Spinal cord (tissue), 10 donors: ENCODE data around the gene C2CD2. TPM values are rescaled to one million over a fixed set of nuclear protein-coding genes. Genes with fewer than 3 reads are reported as not detected.
A peak's percentile ranks its signal among the peaks of the same experiment; 100 is the strongest.

Experiments
- DNase-seq, 6 donors: peaks; one replicate each; pipeline versions ENCODE4 v3.0.0 to v3.0.0-alpha.2; 2013 to 2015; ENCODE audit warnings: low spot score in 6 of 6, low read depth in 4 of 6
- H3K27ac ChIP-seq: one replicate; pipeline ENCODE4 v1.5.1; 2013; ENCODE audit warnings: low read depth, low read length, control low read depth
- H3K27me3 ChIP-seq: one replicate; pipeline ENCODE4 v1.6.1; 2013; ENCODE audit warnings: low read length; ENCODE audit not compliant: control insufficient read depth, insufficient read depth
- H3K36me3 ChIP-seq: one replicate; pipeline ENCODE4 v1.6.1; 2013; ENCODE audit warnings: low read length; ENCODE audit not compliant: control insufficient read depth, insufficient read depth
- H3K4me1 ChIP-seq: one replicate; pipeline ENCODE4 v1.6.1; 2013; ENCODE audit warnings: low read length; ENCODE audit not compliant: control insufficient read depth, insufficient read depth
- H3K4me3 ChIP-seq: one replicate; pipeline ENCODE4 v1.5.1; 2013; ENCODE audit warnings: low read depth, low read length, control low read depth
- H3K9me3 ChIP-seq: one replicate; pipeline ENCODE4 v1.6.1; 2013; ENCODE audit warnings: low read length; ENCODE audit not compliant: control insufficient read depth, insufficient read depth
- WGBS: methylation state at CpG from one replicate; pipeline ENCODE4 v1.1.5; 2013; ENCODE audit warnings: missing lambda C conversion rate; ENCODE audit not compliant: insufficient coverage; 5-methylcytosine and 5-hydroxymethylcytosine counted together
- polyA plus RNA-seq, 2 donors: library from polyadenylated mRNA; unstranded; fragments of 120-200 nt; gene quantifications; one replicate each; pipeline ENCODE4 v1.2.1, GENCODE V29; 2013; ENCODE audit not compliant: insufficient read length in 2 of 2
- total RNA-seq, 2 donors: library from RNA; depleted of rRNA in 1 of 2; stranded (reverse); fragments of 120-200 nt in 1 of 2; fragments of >200 nt in 1 of 2; gene quantifications; one replicate each; pipeline versions ENCODE4 v1.2.3 to v1.2.4, GENCODE V29; 2013 to 2014
- donor health status: healthy.

The C2CD2 gene
- total and polyA plus RNA-seq, 4 donors, result 19.1 to 27.8 (median 21.3) TPM

DNA sequence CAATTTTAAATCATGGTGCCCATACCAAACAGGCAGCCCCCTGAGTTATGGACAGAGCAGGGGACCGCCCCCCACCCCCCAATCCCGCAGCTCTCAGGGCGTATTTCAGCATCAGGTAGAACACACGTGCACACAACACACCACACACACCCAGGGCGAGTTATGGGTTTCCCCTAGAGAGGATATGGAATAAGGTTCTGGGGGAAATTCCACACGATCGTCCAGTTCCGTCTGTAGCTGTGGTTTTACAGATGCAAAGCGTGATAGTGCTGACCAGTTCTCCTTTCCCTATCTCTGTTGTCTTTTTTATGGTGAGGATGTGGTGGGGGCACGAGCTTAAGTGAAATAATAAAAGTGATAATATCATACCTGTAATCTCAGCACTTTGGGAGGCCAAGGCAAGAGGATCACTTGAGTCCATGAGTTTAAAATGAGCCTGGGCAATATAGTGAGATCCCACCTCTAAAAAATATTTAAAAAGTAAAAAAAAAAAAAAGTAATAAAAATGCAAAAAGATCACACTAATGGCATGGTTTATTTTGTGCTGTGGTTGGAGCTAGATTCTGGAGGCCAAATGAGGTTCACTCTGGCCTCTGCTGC lies 25.1 kb downstream of the C2CD2 start:
- H3K4me1 ChIP-seq, result peaks cover 38% of the 10 kb centered on the region
- WGBS, result no CpG with 5 or more reads among the region's 10 CpGs
- no peak for DNase-seq

DNA sequence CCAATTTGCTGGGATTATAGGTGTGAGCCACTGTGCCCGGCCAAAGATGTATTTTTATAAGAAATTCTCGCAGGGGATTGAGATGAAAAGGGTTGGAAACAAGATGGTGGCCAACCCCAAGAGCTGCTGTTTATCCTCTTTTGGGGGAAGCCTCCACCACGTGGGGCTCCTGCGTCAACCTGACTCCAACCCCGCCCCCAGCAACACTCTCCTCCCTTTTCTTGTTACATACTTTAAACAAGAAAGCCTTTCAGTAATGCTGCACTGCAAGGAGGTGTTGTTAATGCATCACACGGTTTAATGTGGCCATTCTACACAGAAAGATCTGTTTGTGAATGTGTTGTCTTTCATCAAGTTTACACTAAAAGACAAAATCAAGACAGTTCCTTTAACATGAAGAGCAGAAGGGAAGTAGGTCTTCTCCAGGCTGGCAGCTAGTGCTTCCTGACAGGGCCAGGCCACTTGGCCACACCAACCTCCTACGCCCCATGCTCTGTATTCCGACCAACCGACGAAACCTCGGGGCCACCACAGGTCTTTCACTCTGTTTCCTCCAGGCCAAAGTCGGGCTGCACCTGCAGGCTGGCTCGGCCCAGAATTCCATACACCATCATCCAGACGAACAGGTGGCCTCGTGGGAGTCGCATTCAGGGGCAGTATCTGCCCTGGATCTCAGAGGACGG lies 25.9 kb downstream of the C2CD2 start:
- no peak for DNase-seq
- Histone ChIP-seq H3K27ac (no peak overlapping the region), H3K27me3 (no peaks in the 10 kb centered on the region), H3K36me3 (peaks cover 15% of the 10 kb centered on the region), H3K4me3 (no peak overlapping the region), H3K4me1 (peaks cover 40% of the 10 kb centered on the region), H3K9me3 (no peaks in the 10 kb centered on the region)
- 90% methylated on average over 14 of the region's 17 CpGs for WGBS

More for the DNA sequence above, 25.1 kb downstream of the C2CD2 start:
- Histone ChIP-seq H3K36me3 (peaks cover 15% of the 10 kb centered on the region), H3K4me3 (no peak overlapping the region), H3K27me3 (no peaks in the 10 kb centered on the region), H3K27ac (no peak overlapping the region), H3K9me3 (no peaks in the 10 kb centered on the region)

GRCh38 chr21:41926807-41927171 lies 27.0 kb downstream of the C2CD2 start:
- WGBS, result no CpG with 5 or more reads among the region's 3 CpGs
- no peak overlapping the region for H3K4me3 ChIP-seq
- no peak for DNase-seq
- H3K9me3 ChIP-seq, result no peaks in the 10 kb centered on the region
- H3K27me3 ChIP-seq, result no peaks in the 10 kb centered on the region
- peak overlapping the region; percentile 72 for H3K27ac ChIP-seq
- peaks cover 42% of the 10 kb centered on the region for H3K4me1 ChIP-seq
- H3K36me3 ChIP-seq, result peaks cover 5% of the 10 kb centered on the region

- Histone ChIP-seq H3K9me3 (no peaks in the 10 kb centered on the region), H3K36me3 (peaks cover 5% of the 10 kb centered on the region), H3K27ac (peak overlapping the region; percentile 72), H3K4me3 (peak overlapping the region; percentile 16), H3K27me3 (no peaks in the 10 kb centered on the region), H3K4me1 (peaks cover 42% of the 10 kb centered on the region)
- 35% methylated on average over 4 of the region's 11 CpGs for WGBS
- DNase-seq, result peak in 3 of 6 donors; percentile 22 to 70 (median 54)
These were observed 27.6 kb downstream of the C2CD2 start for GRCh38 chr21:41926117-41926806.

- Histone ChIP-seq H3K27ac (peak overlapping the region; percentile 72), H3K9me3 (no peaks in the 10 kb centered on the region), H3K36me3 (peaks cover 5% of the 10 kb centered on the region), H3K4me3 (no peak overlapping the region), H3K27me3 (no peaks in the 10 kb centered on the region), H3K4me1 (peaks cover 37% of the 10 kb centered on the region)
- DNase-seq, result no peak
- WGBS, result 57% methylated on average over 3 of the region's 4 CpGs
These were observed 28.1 kb downstream of the C2CD2 start for GRCh38 chr21:41925767-41926116.

- Histone ChIP-seq H3K4me3 (no peak overlapping the region), H3K27me3 (no peaks in the 10 kb centered on the region), H3K36me3 (peaks cover 11% of the 10 kb centered on the region), H3K9me3 (no peaks in the 10 kb centered on the region), H3K27ac (no peak overlapping the region), H3K4me1 (peaks cover 39% of the 10 kb centered on the region)
- DNase-seq, result no peak
- WGBS, result no CpG with 5 or more reads among the region's 6 CpGs
These were observed 29.5 kb downstream of the C2CD2 start for GRCh38 chr21:41924368-41924754.

DNA sequence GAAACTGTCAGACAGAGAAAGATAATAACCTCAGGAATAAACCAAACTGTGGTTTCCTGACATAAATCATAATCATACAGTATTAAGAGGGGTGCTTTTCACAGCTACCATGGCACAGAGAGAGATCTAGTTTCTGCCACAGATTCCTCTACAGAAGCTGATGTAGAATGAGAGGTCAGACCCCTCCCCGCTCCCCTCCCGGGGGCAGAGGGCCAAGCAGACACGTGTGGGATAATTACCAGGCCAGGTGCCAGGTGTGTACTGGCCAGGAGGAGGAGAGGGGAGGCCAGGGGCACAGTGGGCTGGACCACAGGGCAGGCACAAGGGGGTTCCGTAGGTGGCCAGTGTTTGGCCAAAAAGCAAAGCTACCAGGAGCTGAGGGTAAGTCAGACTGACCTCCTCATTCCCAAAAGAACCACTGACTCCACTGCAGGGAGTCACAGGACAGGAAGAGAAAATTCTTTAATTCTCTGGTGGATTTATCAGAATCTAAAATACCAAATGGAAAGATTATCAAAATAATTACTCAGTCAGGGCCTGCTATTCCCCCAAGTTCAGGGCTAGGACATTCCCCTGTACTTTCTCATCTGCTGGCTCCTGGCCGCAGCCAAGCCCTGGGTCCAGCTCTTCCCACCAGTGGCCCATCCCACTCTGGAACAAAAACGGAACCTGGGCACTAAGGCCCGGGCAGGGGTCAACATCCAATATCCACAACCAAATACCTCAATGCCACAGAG lies 30.0 kb downstream of the C2CD2 start:
- DNase-seq, result no peak
- no peaks in the 10 kb centered on the region for H3K9me3 ChIP-seq
- no peak overlapping the region for H3K27ac ChIP-seq
- peaks cover 9% of the 10 kb centered on the region for H3K36me3 ChIP-seq
- peaks cover 39% of the 10 kb centered on the region for H3K4me1 ChIP-seq
- H3K27me3 ChIP-seq, result no peaks in the 10 kb centered on the region
- WGBS, result 72% methylated on average over 6 of the region's 7 CpGs
- no peak overlapping the region for H3K4me3 ChIP-seq

- H3K4me1 ChIP-seq, result peaks cover 35% of the 10 kb centered on the region
- WGBS, result 100% methylated on average over 1 of the region's 8 CpGs
- H3K27ac ChIP-seq, result no peak overlapping the region
These were observed 30.6 kb downstream of the C2CD2 start for GRCh38 chr21:41923186-41923585.

GRCh38 chr21:41921021-41921420 lies 32.8 kb downstream of the C2CD2 start:
- Histone ChIP-seq H3K36me3 (peaks cover 27% of the 10 kb centered on the region), H3K27ac (no peak overlapping the region), H3K4me3 (no peak overlapping the region), H3K4me1 (peaks cover 21% of the 10 kb centered on the region), H3K9me3 (no peaks in the 10 kb centered on the region), H3K27me3 (no peaks in the 10 kb centered on the region)
- WGBS, result no CpG with 5 or more reads among the region's 7 CpGs
- no peak for DNase-seq

More at GRCh38 chr21:41923186-41923585, 30.6 kb downstream of the C2CD2 start:
- DNase-seq, result no peak
- Histone ChIP-seq H3K9me3 (no peaks in the 10 kb centered on the region), H3K27me3 (no peaks in the 10 kb centered on the region), H3K4me3 (no peak overlapping the region), H3K36me3 (peaks cover 14% of the 10 kb centered on the region)
